HG03060 (cell line): ENCODE data around the gene SYT1.
"Not testable (repeated sequence)": the region's sequence is repeated elsewhere in the genome, so short reads cannot be mapped to it uniquely, and the experiment has no call there.

Source experiments
- ATAC-seq: cut with Tn5 transposase; IDR thresholded peaks from one replicate; pipeline ENCODE4 v1.9.1; 2021; ENCODE audit warnings: low read depth, moderate number of reproducible peaks; ENCODE audit not compliant: unreplicated experiment

The SYT1 gene

GRCh38 chr12:78864403-78864869 is at the start of gene SYT1:
TSS of gene SYT1 (plus strand) at chr12:78864774.
- ATAC-seq, result no peak

DNA sequence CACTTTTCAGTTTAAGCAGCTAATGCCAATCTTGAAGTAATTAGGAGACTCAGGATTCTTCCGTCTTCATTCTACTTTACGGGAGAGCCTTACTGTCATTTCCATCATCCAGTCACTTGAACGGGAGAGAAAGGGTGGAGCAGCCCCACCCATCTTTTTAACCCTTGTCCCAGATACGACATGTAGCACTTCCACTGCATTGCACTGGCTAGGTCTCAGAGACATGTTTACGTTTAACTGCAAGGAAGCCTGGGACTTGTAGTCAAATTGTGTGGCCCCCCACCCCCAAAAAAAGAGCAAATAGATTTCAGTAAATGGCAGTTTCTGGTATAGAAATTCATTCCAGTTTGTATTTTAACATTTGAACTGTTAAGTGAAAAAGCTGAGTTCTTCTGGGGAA is 46.1 kb upstream of the SYT1 start:
- no peak for ATAC-seq

DNA sequence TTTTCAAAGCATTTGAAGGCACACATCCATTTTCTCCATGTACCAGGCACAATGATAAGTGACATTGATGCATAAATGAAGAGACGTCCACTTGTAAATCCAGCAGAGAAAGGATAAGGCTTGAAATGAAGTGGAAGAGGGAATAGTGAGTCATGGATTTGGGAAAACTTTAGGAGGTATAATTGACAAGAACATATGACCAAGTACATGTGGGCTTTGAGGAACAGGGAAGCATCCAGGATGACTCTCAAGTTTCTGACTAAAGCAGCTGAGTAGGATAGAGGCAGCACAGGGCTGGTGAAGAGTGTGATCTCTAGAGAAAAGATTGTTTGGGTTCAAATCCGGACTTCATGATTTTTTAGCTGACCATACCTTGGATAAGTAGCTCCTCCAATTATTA is 43.6 kb upstream of the SYT1 start:
- ATAC-seq, result no peak

GRCh38 chr12:78824918-78825317 is 39.7 kb upstream of the SYT1 start:
- no peak for ATAC-seq

DNA sequence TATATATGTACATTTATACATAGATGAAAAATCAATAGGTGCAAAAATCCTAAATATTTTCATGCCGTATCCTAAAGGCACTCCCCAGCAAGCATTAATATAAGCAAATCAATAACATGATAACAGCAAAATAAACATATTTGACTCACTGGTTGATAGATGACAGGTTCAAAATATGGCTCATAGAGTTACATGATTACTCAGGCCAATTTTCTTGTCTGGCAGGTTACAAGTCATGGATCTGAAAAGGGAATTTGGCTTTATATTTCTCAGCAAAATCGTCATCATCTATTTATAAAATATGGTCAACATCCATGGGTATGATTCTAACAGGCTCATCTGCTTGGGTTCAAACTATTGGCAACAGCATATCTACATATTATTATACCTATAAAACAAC is 34.9 kb upstream of the SYT1 start:
- no peak for ATAC-seq

- no peak for ATAC-seq
These were observed 29.1 kb upstream of the SYT1 start for GRCh38 chr12:78835493-78835892.

DNA sequence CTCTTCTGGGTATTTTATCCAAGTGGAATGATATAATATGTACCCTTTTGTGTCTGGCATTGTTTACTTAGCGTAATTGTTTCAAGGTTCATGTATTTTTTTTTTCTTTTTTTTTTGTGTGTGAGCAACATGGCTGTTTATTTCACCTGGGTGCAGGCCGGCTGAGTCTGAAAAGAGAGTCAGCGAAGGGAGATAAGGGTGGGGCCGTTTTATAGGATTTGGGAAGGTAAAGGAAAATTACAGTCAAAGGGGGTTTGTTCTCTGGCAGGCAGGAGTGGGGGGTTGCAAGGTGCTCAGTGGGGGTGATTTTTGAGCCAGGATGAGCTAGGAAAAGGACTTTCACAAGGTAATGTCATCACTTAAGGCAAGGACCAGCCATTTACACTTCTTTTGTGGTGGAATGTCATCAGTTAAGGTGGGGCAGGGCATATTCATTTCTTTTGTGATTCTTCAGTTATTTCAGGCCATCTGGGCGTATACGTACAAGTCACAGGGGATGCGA is 24.0 kb upstream of the SYT1 start:
- not testable (repeated sequence) for ATAC-seq

DNA sequence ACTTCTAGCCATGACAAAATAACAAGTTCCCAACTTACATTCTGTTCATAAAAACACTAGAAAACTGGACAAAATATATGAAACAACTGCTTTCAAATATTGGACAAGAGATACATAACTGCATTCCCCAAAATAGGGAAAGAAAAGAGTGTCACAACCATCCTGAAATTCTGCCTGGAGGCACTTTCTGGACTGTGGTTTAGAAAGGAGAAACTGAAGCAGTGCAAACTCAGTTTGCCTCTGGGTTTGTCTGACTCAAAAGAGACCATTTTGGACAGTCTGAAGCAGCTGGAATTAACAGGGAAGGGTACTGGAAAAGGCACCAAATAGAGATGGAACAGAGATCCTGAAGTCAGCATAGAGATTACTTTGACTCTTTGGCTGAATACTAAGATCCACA is 11.3 kb upstream of the SYT1 start:
- no peak for ATAC-seq

DNA sequence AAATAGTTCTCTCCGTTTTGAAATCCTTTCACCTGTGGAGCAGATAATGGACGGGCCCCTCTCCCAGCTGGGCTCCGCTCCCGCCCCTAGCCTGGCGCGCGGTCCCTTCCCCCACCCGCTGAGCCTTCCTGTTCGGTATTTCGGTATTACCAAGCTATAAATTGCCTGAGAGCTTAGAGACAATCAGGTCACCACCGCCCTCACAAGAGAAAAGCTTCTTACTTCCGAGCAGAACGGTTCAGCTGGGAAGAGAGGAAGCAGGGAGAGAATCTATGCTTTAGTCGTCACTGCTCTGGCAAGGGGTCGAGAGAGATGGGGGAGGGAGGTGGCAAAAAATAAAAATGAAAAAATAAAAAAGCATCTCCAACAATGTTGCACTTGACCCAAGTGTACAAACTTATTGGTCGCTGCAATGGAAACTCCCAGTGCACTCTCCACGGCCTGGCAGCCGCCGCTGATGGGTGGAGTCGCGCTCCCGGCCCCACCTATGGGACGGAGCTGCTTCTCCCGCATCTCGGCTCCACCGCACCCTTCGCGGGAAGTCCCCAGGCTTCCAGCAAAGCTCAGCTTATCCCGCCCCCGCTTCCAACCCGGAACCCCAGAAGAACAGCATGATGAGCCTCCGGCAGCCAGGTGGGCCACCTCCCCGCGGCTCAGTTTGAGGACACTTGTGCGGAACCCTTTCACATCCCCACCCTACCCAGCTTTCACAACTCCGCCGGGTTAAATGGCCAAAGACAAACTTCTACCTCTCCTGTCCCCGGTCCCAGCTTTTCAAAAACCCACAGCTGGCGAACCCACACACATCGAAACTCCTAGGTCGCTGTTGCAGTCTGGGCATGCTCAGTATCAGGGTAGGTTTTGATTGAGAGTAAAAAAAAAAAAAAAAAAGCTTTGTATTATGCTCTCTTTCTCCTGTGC is 832 bp upstream of the SYT1 start:
- no peak for ATAC-seq

- no peak for ATAC-seq
These were observed 393 bp downstream of the SYT1 start for GRCh38 chr12:78864870-78865463.

DNA sequence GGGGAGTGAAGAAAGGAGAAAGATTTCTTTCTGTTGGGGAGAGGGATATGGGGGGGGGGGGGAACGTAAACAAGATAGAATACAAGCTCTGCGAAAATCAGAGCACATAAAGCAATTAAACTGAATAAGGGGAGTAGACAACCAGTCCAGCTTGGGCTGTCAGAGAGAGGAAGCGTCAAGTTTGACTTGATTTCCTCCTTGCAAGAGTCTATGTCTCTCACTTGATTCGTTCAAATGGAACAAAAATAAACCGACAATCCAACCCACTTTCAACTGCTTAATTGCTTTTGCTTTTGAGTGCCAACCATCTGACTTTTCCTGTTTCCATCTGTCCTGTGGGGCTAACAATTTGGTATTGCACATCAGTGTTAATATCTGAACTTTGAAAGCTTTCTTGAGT is 942 bp downstream of the SYT1 start:
- ATAC-seq, result no peak

GRCh38 chr12:78866518-78866917 is 1.9 kb downstream of the SYT1 start:
- ATAC-seq, result no peak

DNA sequence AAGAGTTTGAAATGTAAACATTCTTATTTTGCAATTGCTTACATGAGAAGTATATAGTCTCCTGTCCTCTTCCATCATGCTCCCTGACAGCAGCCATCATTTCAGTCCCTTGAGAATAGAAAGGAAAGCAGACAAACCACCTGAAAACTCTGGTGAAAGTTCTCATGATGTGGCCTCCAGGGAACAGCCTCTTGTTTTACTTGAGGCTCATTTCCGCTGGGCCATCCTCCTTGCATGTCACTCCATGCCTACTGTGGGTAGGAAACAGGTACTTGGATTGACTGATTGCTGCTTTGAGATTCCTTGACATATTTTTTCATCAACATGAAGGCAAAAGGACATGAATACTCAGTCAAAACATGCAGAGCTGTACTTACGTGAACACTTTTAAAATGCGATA is 6.0 kb downstream of the SYT1 start:
- ATAC-seq, result no peak

DNA sequence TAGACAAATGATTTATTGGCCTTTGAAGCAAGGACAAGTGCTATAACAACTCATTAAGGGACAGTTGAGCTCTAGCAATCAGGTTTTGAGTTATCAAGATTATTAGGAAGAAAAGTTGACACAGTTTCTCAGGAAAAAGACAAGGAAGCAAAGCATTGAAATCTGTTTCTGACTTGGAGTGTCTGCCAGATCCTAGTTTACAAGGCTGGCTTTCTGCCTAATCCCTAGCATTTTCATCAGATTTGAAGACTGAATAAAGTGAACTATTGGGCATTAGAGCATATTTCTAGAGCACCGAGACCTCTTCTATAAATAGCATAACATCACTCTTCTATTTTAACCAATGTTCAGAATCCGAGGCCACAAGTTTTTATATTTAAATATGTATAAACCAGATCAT is 7.0 kb downstream of the SYT1 start:
- ATAC-seq, result no peak

GRCh38 chr12:78878459-78878858 is 13.9 kb downstream of the SYT1 start:
- no peak for ATAC-seq

GRCh38 chr12:78878866-78879265 is 14.3 kb downstream of the SYT1 start:
- ATAC-seq, result no peak

- no peak for ATAC-seq
These were observed 15.5 kb downstream of the SYT1 start for GRCh38 chr12:78880078-78880477.

DNA sequence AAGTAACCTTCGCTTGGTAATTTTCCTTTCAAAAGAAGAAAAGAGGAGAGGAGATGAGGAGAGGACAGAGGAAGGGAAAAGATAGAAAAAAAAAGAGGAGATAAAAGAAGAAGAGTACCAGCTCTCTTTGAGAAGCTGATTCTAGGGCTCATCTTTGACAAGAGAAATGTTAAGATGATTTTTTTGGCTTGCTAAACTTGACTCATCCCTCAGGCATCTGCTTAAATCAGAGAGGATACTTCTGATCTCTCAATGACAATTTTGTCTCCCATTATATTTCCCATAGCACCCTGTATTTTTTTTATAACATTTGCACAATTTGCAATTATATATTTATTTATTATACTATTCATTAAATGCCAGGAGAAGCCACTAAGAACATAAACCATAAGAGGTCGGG is 17.1 kb downstream of the SYT1 start:
- no peak for ATAC-seq

DNA sequence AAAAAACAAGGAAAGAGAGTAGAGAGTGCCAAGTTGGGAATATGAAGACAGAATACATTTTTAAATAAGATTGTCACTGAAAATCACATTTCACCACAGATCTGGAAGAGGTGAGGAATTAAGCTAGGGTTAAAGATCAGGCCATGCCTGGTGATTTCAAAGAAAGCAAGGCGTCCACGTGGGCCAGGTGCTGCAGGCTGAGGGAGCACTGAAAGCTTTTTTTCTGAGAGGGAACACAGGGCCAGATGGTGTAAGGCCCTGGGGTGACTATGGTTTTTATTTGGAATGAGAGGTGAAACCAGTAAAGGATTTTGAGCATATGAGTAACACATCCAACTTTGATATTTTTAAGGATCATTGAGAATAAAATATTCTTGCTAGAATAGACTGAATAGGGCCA is 20.9 kb downstream of the SYT1 start:
- ATAC-seq, result no peak

DNA sequence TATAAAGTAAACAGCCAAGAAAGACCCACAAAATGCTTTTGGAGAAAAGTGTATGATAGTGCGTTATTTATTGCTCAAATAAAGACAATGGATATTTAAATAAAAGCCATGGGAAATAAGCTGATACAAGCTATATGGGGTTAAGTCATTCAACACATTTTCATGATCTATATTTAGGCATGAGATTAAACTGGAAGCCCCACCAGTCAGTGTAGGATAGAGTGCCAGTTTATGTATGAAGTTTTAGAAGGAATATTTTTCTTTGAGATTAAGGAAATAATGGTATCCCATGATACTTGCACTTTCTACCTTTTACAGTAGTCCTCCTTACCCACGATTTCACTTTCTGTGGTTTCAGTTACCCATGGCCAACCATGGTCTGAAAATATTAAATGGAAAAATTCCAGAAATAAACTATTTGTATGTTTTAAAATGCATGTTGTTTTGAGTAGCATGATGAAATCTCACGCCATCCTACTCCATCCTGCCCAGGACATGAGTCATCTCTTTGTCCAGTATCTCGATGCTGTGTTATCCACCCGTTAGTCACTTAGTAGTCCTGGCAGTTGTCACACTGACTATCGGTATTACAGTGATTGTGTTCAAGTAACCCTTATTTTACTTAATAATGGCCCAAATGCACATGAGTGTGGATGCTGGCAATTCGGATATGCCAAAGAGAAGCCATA is 22.3 kb downstream of the SYT1 start:
- ATAC-seq, result no peak

GRCh38 chr12:78887444-78887843 is 22.9 kb downstream of the SYT1 start:
- ATAC-seq, result no peak
